Jurkat, Clone E6-1 (cell line): ENCODE measurements around the gene SMIM10L2A.
"Not testable (repeated sequence)": the region's sequence is repeated elsewhere in the genome, so short reads cannot be mapped to it uniquely, and the experiment has no call there.

ENCODE experiments used
- DNase-seq: peaks from one replicate; pipeline ENCODE4 v3.0.0-alpha.2; 2011; ENCODE audit warnings: low read depth, low spot score
- H3K4me3 ChIP-seq: 2 replicates; pipeline ENCODE4 v1.5.1; 2011; ENCODE audit warnings: mild to moderate bottlenecking, low read length, control low read depth, moderate library complexity

Gene SMIM10L2A

GRCh38 chrX:135437867-135438733 is 16.4 kb downstream of the SMIM10L2A start:
- H3K4me3 ChIP-seq = no peak overlapping the region
- no peak for DNase-seq

DNA sequence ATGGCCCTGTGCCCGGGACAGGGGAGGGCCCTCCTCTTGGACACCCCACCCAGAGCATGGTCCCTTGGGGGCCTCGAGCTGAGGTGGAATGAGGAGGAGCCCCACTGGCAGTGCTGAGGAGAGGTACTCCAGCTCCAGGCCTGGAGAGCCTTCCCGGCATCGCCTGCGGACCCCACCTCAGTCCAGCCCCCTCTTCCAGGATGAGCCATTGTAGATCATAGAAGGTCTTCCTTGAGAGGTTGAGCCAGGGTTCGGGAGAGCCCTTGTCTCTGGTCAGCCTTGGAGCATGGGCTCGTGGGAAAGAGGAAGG is 16.9 kb downstream of the SMIM10L2A start:
- H3K4me3 ChIP-seq = no peak overlapping the region
- DNase-seq = no peak

DNA sequence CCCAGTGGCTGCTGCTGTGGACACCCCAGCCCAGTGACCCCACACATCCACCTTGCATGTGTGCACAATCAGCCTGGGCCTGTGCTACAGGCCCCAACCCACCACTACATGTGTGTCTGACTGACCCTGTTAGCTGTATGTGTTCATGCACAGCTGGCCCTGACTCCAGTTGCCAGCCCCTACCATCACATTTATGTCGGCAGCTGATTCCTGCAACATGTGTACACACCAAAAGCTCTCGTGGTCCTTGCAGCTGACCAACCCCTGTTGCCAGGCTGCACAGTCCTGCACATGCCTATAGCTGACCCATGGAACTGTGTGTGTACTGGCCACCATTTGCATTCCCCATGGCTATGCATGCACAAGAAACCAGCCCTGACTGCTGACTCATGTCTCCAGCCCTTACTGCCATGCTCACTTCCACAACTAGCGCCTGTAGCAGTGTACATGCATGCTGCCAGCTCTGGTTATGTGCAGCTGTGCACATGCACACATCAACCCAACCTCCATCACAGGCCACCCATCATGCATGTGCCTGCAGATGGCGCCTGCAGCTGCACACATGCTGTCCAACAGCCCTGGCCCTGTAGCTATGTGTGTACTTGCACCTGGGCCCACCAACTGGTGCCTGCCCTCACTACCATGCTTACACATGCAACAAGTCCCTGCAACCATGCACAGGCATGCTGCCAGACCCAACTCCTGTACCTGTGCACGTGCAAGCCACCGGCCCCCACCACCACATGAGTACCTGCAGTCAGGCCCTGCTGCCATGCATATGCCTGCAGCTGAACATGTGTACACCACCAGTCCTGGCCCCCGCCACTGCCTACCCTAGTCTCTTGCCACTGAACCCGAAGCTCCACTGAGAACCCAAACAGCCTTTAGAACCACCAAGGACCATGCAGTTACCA is 28.1 kb downstream of the SMIM10L2A start:
- no peak overlapping the region for H3K4me3 ChIP-seq
- no peak for DNase-seq

GRCh38 chrX:135453381-135453780 is 31.6 kb downstream of the SMIM10L2A start:
- H3K4me3 ChIP-seq = no peak overlapping the region
- no peak for DNase-seq

- no peak for DNase-seq
These were observed 33.1 kb downstream of the SMIM10L2A start for GRCh38 chrX:135454816-135455215.

GRCh38 chrX:135461756-135462155 is 40.0 kb downstream of the SMIM10L2A start:
- H3K4me3 ChIP-seq, DNase-seq: not testable (repeated sequence)

More at GRCh38 chrX:135454816-135455215, 33.1 kb downstream of the SMIM10L2A start:
- H3K4me3 ChIP-seq = no peak overlapping the region

GRCh38 chrX:135463937-135464336 is 42.2 kb downstream of the SMIM10L2A start:
- no peak overlapping the region for H3K4me3 ChIP-seq
- DNase-seq = peak; percentile 15

- H3K4me3 ChIP-seq = no peak overlapping the region
- DNase-seq = no peak
These were observed 54.6 kb downstream of the SMIM10L2A start for GRCh38 chrX:135476378-135476777.

- H3K4me3 ChIP-seq = no peak overlapping the region
- peak; percentile 29 for DNase-seq
These were observed 55.8 kb downstream of the SMIM10L2A start for GRCh38 chrX:135477576-135477975.
